ENCODE measurements around the gene FECH.

Gene FECH

GRCh38 chr18:57583297-57583835 is 3.1 kb downstream of the FECH start:
- TF ChIP-seq CTCF (IDR thresholded peaks at IDR 0.05; ENCODE audit: insufficient read depth, low read depth, low read length, missing control alignments) = no peak
- no peak overlapping the region for H3K4me3 ChIP-seq (ENCODE audit: low read depth, low read length)
- DNase-seq (ENCODE audit: low read depth) = no peak

GRCh38 chr18:57581301-57581934 is 5.1 kb downstream of the FECH start:
- no peak overlapping the region for H3K4me3 ChIP-seq (ENCODE audit: low read depth, low read length)
- TF ChIP-seq CTCF (IDR thresholded peaks at IDR 0.05; ENCODE audit: insufficient read depth, low read depth, low read length, missing control alignments) = no peak
- DNase-seq (ENCODE audit: low read depth) = peak; percentile 72

- no peak overlapping the region for H3K4me3 ChIP-seq (ENCODE audit: low read depth, low read length)
- TF ChIP-seq CTCF (IDR thresholded peaks at IDR 0.05; ENCODE audit: insufficient read depth, low read depth, low read length, missing control alignments) = no peak
- DNase-seq (ENCODE audit: low read depth) = no peak
Observed at GRCh38 chr18:57579934-57580333, 6.6 kb downstream of the FECH start.

- TF ChIP-seq CTCF (IDR thresholded peaks at IDR 0.05; ENCODE audit: insufficient read depth, low read depth, low read length, missing control alignments) = no peak
- H3K4me3 ChIP-seq (ENCODE audit: low read depth, low read length) = no peak overlapping the region
- no peak for DNase-seq (ENCODE audit: low read depth)
Observed at GRCh38 chr18:57576316-57576715, 10.2 kb downstream of the FECH start.

- H3K4me3 ChIP-seq (ENCODE audit: low read depth, low read length) = no peak overlapping the region
- TF ChIP-seq CTCF (IDR thresholded peaks at IDR 0.05; ENCODE audit: insufficient read depth, low read depth, low read length, missing control alignments) = no peak
Observed at GRCh38 chr18:57575542-57575941, 11.0 kb downstream of the FECH start.

GRCh38 chr18:57574866-57575265 is 11.6 kb downstream of the FECH start:
- TF ChIP-seq CTCF (IDR thresholded peaks at IDR 0.05; ENCODE audit: insufficient read depth, low read depth, low read length, missing control alignments) = no peak
- DNase-seq (ENCODE audit: low read depth) = no peak

More at GRCh38 chr18:57575542-57575941, 11.0 kb downstream of the FECH start:
- DNase-seq (ENCODE audit: low read depth) = no peak

GRCh38 chr18:57570162-57570561 is 16.3 kb downstream of the FECH start:
- TF ChIP-seq CTCF (IDR thresholded peaks at IDR 0.05; ENCODE audit: insufficient read depth, low read depth, low read length, missing control alignments) = no peak
- DNase-seq (ENCODE audit: low read depth) = no peak
- no peak overlapping the region for H3K4me3 ChIP-seq (ENCODE audit: low read depth, low read length)

More at GRCh38 chr18:57574866-57575265, 11.6 kb downstream of the FECH start:
- no peak overlapping the region for H3K4me3 ChIP-seq (ENCODE audit: low read depth, low read length)

Data from GM12865 (cell line).